Brain microvascular endothelial cell (primary cell): ENCODE results near the gene NKX2-1.
"Not testable (repeated sequence)": the region's sequence is repeated elsewhere in the genome, so short reads cannot be mapped to it uniquely, and the experiment has no call there.

Source experiments
- DNase-seq: peaks from one replicate; pipeline ENCODE4 v3.0.0-alpha.2; 2020
- H3K27ac ChIP-seq: fragments of 250-450 bp; sonication (Bioruptor Pico); 2 replicates; pipeline ENCODE4 v1.5.1; 2020; ENCODE audit warnings: mild to moderate bottlenecking, moderate library complexity
- H3K27me3 ChIP-seq: fragments of 250-450 bp; sonication (Bioruptor Pico); replicated peaks from 2 replicates; pipeline ENCODE4 v1.5.1; 2020; ENCODE audit warnings: mild to moderate bottlenecking
- H3K36me3 ChIP-seq: fragments of 250-450 bp; sonication (Bioruptor Pico); replicated peaks from 2 replicates; pipeline ENCODE4 v1.5.1; 2020; ENCODE audit warnings: mild to moderate bottlenecking
- H3K4me3 ChIP-seq: 2 replicates; pipeline ENCODE4 v1.5.1; 2011; ENCODE audit warnings: low read depth, mild to moderate bottlenecking, control low read depth, low read length, moderate library complexity
- in situ Hi-C: cut with HindIII; loops from 2 replicates; pipeline ENCODE4 v1.10.0; 2017; ENCODE audit warnings: low sequenced_read_pairs, low pct_ligation_motif_present
- TF ChIP-seq, protein P1 (sequence below): IDR thresholded peaks from 2 replicates; pipeline ENCODE4 v1.5.1; 2011; ENCODE audit warnings: low read depth, mild to moderate bottlenecking, moderate library complexity, low read length, control low read depth, inconsistent platforms; ENCODE audit errors: missing control alignments

Gene NKX2-1

DNA sequence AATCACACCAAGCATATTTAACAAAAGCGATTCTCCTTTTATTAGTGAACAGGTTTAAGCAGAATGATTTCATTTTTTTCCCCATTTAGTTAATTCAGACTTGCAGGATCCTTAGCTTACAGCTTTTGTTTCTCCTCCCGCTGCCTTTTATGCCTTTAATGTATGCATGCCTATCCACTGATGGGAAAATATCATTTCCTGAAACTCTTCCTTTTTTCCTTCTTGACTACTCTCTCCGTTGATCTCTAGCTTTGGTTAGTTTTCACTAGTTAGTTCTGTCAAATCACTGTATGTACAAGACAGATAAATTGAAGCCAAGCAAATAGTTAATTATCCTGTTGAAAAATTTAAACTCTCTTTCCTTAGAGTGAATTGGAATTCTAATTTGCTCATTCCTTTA, 26.3 kb downstream of the NKX2-1 start:
- no peak for DNase-seq
- H3K27me3 ChIP-seq, result no peaks in the 10 kb centered on the region
- H3K36me3 ChIP-seq, result no peaks in the 10 kb centered on the region
- no peak overlapping the region for H3K27ac ChIP-seq
- in situ Hi-C loops, result no loop called here
- TF ChIP-seq, protein P1, sequence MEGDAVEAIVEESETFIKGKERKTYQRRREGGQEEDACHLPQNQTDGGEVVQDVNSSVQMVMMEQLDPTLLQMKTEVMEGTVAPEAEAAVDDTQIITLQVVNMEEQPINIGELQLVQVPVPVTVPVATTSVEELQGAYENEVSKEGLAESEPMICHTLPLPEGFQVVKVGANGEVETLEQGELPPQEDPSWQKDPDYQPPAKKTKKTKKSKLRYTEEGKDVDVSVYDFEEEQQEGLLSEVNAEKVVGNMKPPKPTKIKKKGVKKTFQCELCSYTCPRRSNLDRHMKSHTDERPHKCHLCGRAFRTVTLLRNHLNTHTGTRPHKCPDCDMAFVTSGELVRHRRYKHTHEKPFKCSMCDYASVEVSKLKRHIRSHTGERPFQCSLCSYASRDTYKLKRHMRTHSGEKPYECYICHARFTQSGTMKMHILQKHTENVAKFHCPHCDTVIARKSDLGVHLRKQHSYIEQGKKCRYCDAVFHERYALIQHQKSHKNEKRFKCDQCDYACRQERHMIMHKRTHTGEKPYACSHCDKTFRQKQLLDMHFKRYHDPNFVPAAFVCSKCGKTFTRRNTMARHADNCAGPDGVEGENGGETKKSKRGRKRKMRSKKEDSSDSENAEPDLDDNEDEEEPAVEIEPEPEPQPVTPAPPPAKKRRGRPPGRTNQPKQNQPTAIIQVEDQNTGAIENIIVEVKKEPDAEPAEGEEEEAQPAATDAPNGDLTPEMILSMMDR, result no peak
- H3K4me3 ChIP-seq, result no peak overlapping the region

DNA sequence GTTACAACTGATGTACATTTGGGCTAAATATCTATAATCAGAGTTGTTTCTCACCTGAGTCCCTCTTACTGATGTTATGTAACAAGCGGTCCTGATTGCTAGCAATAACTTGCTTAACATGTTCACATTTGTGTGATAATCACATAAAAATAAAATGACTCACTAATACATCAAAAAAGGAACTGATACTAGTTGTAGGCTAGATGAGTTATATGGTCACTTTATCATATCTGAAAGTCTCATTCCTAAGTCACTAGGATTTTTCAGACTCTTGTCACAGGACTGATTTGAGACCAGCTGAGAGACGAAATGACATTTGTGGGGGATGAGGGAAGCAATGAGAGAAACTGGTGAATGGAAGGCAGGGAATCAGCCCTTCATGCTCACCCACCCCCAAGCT, 34.3 kb downstream of the NKX2-1 start:
- in situ Hi-C loops, result no loop called here
- DNase-seq, result no peak
- H3K27ac ChIP-seq, result no peak overlapping the region
- TF ChIP-seq, protein P1, result no peak
- H3K4me3 ChIP-seq, result no peak overlapping the region
- H3K27me3 ChIP-seq, result no peaks in the 10 kb centered on the region
- H3K36me3 ChIP-seq, result no peaks in the 10 kb centered on the region

DNA sequence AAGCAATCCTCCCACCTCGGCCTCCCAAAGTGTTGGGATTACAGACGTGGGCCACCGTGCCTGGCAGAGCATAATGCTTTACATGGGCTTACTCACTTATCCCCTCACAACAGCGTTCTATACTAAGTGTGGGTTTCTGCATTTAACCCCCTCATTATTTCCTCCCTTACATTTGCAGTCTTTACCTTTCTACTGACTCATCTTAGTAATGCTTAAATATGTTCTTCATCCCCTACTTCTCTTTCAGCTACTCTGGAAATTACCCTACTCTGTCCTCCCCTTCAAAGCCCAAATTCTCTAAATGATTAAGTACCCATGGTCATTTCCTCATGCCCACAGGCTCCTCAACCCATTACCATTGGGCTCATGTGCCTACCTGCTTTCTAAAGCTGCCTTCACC, 40.7 kb downstream of the NKX2-1 start:
- no peak overlapping the region for H3K27ac ChIP-seq
- in situ Hi-C loops, result no loop called here

DNA sequence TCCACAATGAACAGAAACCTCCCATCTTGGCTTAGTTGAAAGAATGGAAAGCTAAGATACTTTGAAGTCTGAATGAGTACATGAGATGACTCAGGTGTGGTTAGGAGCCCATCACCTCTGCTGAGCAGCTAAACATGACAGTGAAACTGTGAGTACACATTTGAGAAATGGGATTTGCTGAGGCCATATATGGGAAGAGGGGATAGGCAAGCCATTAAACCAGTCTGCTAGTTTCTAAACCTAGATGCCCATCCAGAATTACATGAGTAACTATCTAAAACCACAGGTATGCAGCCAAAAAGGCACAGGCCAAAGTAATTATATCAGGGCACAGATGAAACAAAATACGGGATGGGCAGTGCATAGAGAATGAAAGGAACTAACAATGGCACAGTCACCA, 41.2 kb downstream of the NKX2-1 start:
- no peak for DNase-seq
- H3K27me3 ChIP-seq, result no peaks in the 10 kb centered on the region
- H3K36me3 ChIP-seq, result no peaks in the 10 kb centered on the region
- TF ChIP-seq, protein P1, result no peak
- in situ Hi-C loops, result no loop called here
- H3K27ac ChIP-seq, result no peak overlapping the region
- no peak overlapping the region for H3K4me3 ChIP-seq

More for the DNA sequence above, 40.7 kb downstream of the NKX2-1 start:
- no peak for DNase-seq
- TF ChIP-seq, protein P1, result no peak
- Histone ChIP-seq H3K36me3 (no peaks in the 10 kb centered on the region), H3K4me3 (no peak overlapping the region), H3K27me3 (no peaks in the 10 kb centered on the region)

DNA sequence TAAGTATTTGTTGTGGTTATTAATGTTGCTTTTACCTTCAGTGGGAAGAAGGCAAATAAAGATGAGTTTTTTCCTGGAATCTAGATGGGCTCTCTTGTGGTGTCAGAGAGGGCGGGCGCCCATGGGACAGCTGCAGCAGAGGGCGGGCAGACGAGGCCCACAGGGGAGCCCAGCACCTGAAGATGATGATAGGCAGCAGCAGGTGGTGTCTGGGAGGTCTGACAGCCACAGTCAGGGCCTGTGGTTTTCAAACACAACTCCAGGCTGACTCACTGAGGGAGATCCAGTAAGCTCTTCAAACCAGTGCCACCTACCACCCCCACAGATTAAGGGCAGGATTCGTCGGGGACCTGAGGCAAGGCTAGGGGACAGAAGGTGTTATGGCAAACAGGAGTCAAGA, 42.8 kb downstream of the NKX2-1 start:
- DNase-seq, result no peak
- H3K4me3 ChIP-seq, result no peak overlapping the region
- in situ Hi-C loops, result no loop called here
- no peaks in the 10 kb centered on the region for H3K27me3 ChIP-seq
- no peak overlapping the region for H3K27ac ChIP-seq
- H3K36me3 ChIP-seq, result no peaks in the 10 kb centered on the region
- TF ChIP-seq, protein P1, result no peak

GRCh38 chr14:36476061-36476460, 44.0 kb downstream of the NKX2-1 start:
- H3K27ac ChIP-seq, DNase-seq, H3K27me3 ChIP-seq, H3K4me3 ChIP-seq, in situ Hi-C loops, H3K36me3 ChIP-seq: not testable (repeated sequence)

GRCh38 chr14:36474593-36474992, 45.4 kb downstream of the NKX2-1 start:
- in situ Hi-C loops, result no loop called here
- Histone ChIP-seq H3K27ac (no peak overlapping the region), H3K4me3 (no peak overlapping the region)

More at GRCh38 chr14:36474593-36474992, 45.4 kb downstream of the NKX2-1 start:
- Histone ChIP-seq H3K27me3 (no peaks in the 10 kb centered on the region), H3K36me3 (no peaks in the 10 kb centered on the region)
- no peak for DNase-seq
- TF ChIP-seq, protein P1, result no peak
